K562 (cell line): ENCODE measurements around the gene CCDC97. TPM values are rescaled to one million over a fixed set of nuclear protein-coding genes. Genes with fewer than 3 reads are reported as not detected.

Experiments used
- FOXA1 ChIP-seq: fragments of 450-650 bp; IDR thresholded peaks from 2 replicates; pipeline ENCODE4 v1.6.1; 2016; ENCODE audit warnings: mild to moderate bottlenecking, borderline replicate concordance
- NR4A1 ChIP-seq, 2 experiments: fragments of 250-450 bp in 1 of 2; fragments of 450-650 bp in 1 of 2; sonication (Bioruptor Pico) in 1 of 2; IDR thresholded peaks; 2 replicates each; pipeline versions ENCODE4 v1.4.0 to v1.6.1; 2016 to 2020; ENCODE audit warnings: mild to moderate bottlenecking in 2 of 2, missing compliant biosample characterization in 1 of 2, missing genetic modification characterization in 1 of 2, moderate library complexity in 1 of 2
- TAL1 ChIP-seq: fragments of 450-650 bp; IDR thresholded peaks from 2 replicates; pipeline ENCODE4 v1.6.1; 2016; ENCODE audit warnings: mild to moderate bottlenecking
- ZBTB11 ChIP-seq, 3 experiments: fragments of 200-800 bp in 1 of 3; fragments of 250-450 bp in 1 of 3; fragments of 450-650 bp in 1 of 3; sonication (Bioruptor Pico) in 1 of 3; sonication (Bioruptor generic) in 1 of 3; formaldehyde crosslinking in 1 of 3; IDR thresholded peaks; 2 replicates each; pipeline versions ENCODE4 v1.6.1 to v1.8.0; 2016 to 2022; ENCODE audit warnings: mild to moderate bottlenecking in 2 of 3, missing genetic modification characterization in 2 of 3, missing compliant biosample characterization in 1 of 3, moderate library complexity in 1 of 3
- polyA plus RNA-seq, 8 experiments: library from polyadenylated mRNA; depleted of rRNA in 4 of 8; stranded (reverse) in 5 of 8; unstranded in 3 of 8; fragments of >200 nt; fragmentation: Nextera tagmentation in 2 of 8; fragmentation: Illumina TruSeq in 1 of 8; extraction: Ambion mirVana in 2 of 8; extraction: Trizol in 1 of 8; gene quantifications; 2 replicates each; pipeline versions ENCODE4 v1.2.1 to v1.2.3, GENCODE V29; 2011 to 2014; ENCODE audit warnings: inconsistent platforms in 1 of 8, missing spikeins in 1 of 8
- total RNA-seq, 7 experiments: library from RNA; depleted of rRNA in 6 of 7; stranded (reverse); fragments of >200 nt in 6 of 7; fragmentation: Illumina TruSeq in 2 of 7; extraction: Trizol in 2 of 7; gene quantifications; 2 replicates each; pipeline versions ENCODE4 v1.2.1 to v1.2.3, GENCODE V29; 2011 to 2021; ENCODE audit warnings: low replicate concordance in 1 of 7
- TF ChIP-seq, protein P1 (sequence below), 2 experiments: fragments of 450-650 bp; IDR thresholded peaks; 2 replicates each; pipeline ENCODE4 v1.6.1; 2016; ENCODE audit warnings: mild to moderate bottlenecking in 2 of 2, borderline replicate concordance in 1 of 2, low read depth in 1 of 2, moderate library complexity in 1 of 2
- TF ChIP-seq, protein P2 (sequence below): fragments of 250-450 bp; sonication (Bioruptor Pico); IDR thresholded peaks from 2 replicates; pipeline ENCODE4 v1.4.0; 2020
- TF ChIP-seq, protein P3 (sequence below): sonication (generic); formaldehyde crosslinking; IDR thresholded peaks from 2 replicates; pipeline ENCODE4 v1.8.1; 2023; ENCODE audit warnings: mild to moderate bottlenecking, missing genetic modification reagents, moderate library complexity
- TF ChIP-seq, protein P4 (sequence below): fragments of 450-650 bp; formaldehyde crosslinking; IDR thresholded peaks from 2 replicates; pipeline ENCODE4 v1.4.0; 2020; ENCODE audit warnings: mild to moderate bottlenecking, moderate library complexity

CCDC97 gene
- total and polyA plus RNA-seq, 9 of the 15 experiments (the other 6 are each of a cell fraction or from before 2014, with no cell fraction given) = 0.60 to 16.5 (median 7.0) TPM

DNA sequence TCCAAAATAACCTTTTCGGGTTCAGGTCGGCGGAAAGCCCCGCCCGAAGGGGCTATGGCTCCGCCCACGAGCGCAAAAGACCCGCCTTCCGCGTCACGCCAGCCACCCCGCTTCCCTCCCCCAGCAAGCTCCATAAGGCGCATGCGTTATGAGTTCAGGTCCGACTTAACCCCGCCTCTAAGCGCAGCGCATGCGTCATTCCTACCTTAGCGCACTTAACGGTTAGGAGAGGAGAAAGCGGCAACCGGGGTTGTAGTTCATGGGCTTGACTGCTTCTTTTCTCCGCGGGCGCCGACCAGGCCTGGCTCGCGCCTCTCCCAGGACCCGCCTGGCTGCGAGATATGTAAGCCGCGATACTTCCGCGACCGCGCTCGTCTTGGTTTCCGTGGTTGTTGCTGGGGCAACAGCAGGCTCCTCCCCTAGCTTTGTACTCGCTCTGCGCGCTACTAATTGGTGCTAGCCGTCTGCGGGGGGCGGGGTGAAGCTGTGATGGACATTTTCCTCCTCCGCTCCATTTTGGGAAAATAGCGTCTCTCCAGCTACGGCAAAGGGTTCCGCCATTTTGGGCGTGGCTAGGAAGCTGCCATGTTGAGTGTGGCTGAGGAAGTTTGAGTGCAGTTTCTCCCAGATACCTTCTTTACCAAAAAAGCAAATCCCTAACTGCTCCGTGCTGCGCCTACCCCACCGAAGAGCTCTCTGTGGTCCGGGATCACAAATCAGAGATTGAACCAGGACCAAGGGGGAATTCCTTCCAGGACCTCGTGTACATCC, 54.0 kb downstream of the CCDC97 start, which contains the start of gene B9D2 (continued):
- TF ChIP-seq, protein P1, sequence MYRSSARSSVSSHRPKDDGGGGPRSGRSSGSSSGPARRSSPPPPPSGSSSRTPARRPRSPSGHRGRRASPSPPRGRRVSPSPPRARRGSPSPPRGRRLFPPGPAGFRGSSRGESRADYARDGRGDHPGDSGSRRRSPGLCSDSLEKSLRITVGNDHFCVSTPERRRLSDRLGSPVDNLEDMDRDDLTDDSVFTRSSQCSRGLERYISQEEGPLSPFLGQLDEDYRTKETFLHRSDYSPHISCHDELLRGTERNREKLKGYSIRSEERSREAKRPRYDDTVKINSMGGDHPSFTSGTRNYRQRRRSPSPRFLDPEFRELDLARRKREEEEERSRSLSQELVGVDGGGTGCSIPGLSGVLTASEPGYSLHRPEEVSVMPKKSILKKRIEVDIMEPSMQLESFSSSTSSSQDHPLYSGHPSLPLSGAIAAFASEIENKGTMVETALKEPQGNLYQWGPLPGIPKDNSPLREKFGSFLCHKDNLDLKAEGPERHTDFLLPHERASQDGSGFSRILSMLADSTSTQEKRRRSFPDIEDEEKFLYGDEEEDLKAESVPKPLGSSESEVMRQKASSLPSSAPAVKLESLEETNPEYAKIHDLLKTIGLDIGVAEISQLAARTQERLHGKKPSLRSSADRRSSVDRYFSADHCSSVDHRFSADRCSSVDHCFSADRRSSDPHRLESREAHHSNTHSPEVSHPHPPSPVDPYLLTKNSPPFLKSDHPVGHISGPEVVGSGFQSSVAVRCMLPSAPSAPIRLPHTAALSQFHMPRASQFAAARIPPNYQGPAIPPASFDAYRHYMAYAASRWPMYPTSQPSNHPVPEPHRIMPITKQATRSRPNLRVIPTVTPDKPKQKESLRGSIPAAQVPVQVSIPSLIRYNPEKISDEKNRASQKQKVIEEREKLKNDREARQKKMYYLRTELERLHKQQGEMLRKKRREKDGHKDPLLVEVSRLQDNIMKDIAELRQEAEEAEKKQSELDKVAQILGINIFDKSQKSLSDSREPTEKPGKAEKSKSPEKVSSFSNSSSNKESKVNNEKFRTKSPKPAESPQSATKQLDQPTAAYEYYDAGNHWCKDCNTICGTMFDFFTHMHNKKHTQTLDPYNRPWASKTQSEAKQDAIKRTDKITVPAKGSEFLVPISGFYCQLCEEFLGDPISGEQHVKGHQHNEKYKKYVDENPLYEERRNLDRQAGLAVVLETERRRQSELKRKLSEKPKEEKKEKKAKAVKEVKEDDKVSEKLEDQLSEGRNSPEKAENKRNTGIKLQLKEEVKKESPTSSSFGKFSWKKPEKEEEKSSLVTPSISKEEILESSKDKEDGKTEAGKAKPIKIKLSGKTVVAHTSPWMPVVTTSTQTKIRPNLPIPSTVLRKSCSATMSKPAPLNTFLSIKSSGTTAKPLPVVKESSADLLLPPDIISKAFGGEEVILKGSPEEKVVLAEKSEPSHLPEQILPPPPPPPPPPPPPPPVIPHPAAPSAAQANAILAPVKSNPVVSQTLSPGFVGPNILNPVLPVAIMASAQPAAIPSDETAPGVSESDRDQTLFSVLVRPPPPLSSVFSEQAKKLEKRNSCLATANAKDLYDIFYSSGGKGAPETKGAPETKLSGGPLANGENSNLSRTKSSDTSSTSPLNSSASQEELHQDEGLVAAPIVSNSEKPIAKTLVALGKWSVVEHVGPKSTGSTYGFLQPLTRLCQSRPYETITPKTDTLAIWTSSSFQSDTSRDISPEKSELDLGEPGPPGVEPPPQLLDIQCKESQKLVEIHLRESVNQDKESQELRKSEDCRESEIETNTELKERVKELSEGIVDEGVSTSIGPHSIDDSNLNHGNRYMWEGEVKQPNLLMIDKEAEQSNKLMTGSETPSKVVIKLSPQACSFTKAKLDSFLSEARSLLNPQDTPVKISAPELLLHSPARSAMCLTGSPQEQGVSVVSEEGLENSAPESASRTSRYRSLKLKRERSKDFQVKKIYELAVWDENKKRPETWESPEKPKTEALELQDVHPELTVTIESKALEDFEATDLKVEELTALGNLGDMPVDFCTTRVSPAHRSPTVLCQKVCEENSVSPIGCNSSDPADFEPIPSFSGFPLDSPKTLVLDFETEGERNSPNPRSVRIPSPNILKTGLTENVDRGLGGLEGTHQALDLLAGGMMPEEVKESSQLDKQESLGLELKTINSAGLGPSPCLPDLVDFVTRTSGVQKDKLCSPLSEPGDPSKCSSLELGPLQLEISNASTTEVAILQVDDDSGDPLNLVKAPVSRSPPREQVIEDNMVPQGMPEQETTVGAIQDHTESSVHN (IDR thresholded peaks at IDR 0.05; ENCODE audit: borderline replicate concordance in 1 of 2, low read depth in 1 of 2) = no peak
- TF ChIP-seq, protein P2, sequence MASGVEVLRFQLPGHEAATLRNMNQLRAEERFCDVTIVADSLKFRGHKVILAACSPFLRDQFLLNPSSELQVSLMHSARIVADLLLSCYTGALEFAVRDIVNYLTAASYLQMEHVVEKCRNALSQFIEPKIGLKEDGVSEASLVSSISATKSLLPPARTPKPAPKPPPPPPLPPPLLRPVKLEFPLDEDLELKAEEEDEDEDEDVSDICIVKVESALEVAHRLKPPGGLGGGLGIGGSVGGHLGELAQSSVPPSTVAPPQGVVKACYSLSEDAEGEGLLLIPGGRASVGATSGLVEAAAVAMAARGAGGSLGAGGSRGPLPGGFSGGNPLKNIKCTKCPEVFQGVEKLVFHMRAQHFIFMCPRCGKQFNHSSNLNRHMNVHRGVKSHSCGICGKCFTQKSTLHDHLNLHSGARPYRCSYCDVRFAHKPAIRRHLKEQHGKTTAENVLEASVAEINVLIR (CRISPR knock-in tag) = 0 out of 2 replicates have a peak, but pooled peaks have one; percentile 4
- TF ChIP-seq ZBTB11 (CRISPR knock-in tag; IDR thresholded peaks at IDR 0.05) = peak in 1 of 3 experiments; percentile 78; a peak in 1 of 6 replicates
- TF ChIP-seq NR4A1 (CRISPR knock-in tag; IDR thresholded peaks at IDR 0.05) = 0 out of 2 replicates have a peak, but pooled peaks have one; percentile 55
- TF ChIP-seq NR4A1 (tag; IDR thresholded peaks at IDR 0.05) = no peak
- no peak for TF ChIP-seq TAL1
- TF ChIP-seq, protein P3, sequence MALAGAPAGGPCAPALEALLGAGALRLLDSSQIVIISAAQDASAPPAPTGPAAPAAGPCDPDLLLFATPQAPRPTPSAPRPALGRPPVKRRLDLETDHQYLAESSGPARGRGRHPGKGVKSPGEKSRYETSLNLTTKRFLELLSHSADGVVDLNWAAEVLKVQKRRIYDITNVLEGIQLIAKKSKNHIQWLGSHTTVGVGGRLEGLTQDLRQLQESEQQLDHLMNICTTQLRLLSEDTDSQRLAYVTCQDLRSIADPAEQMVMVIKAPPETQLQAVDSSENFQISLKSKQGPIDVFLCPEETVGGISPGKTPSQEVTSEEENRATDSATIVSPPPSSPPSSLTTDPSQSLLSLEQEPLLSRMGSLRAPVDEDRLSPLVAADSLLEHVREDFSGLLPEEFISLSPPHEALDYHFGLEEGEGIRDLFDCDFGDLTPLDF (CRISPR knock-in tag) = peak; percentile 81; the same call in 1 of the 2 replicates
- no peak for TF ChIP-seq FOXA1
- TF ChIP-seq, protein P4, sequence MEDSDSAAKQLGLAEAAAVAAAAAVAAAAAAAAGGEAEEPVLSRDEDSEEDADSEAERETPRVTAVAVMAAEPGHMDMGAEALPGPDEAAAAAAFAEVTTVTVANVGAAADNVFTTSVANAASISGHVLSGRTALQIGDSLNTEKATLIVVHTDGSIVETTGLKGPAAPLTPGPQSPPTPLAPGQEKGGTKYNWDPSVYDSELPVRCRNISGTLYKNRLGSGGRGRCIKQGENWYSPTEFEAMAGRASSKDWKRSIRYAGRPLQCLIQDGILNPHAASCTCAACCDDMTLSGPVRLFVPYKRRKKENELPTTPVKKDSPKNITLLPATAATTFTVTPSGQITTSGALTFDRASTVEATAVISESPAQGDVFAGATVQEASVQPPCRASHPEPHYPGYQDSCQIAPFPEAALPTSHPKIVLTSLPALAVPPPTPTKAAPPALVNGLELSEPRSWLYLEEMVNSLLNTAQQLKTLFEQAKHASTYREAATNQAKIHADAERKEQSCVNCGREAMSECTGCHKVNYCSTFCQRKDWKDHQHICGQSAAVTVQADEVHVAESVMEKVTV (CRISPR knock-in tag) = no peak
